Skeletal muscle cell (primary cell): Measurements from ENCODE around the gene PARM1.
A peak's percentile ranks its signal among the peaks of the same experiment; 100 is the strongest.

ENCODE experiments used
- DNase-seq: peaks from one replicate; pipeline ENCODE4 v3.0.0-alpha.2; 2010; ENCODE audit warnings: low read depth
- H3K4me3 ChIP-seq: 2 replicates; pipeline ENCODE4 v1.5.1; 2011; ENCODE audit warnings: low read depth, mild to moderate bottlenecking, control low read depth, low read length, moderate library complexity

The PARM1 gene

GRCh38 chr4:74932832-74933561 is at the start of gene PARM1:
TSS of gene PARM1 (plus strand) at chr4:74933116. CDS start at chr4:74933328, 212 bp downstream.
- peak; percentile 23 for DNase-seq

GRCh38 chr4:74884266-74884665 is 48.6 kb upstream of the PARM1 start:
- H3K4me3 ChIP-seq, result no peak overlapping the region
- DNase-seq, result no peak

More at GRCh38 chr4:74932832-74933561, at the start of gene PARM1:
- H3K4me3 ChIP-seq, result peak within 1 kb of the TSS; percentile 52

GRCh38 chr4:74886484-74886883 is 46.4 kb upstream of the PARM1 start:
- peak; percentile 48 for DNase-seq
- no peak overlapping the region for H3K4me3 ChIP-seq

- no peak overlapping the region for H3K4me3 ChIP-seq
- no peak for DNase-seq
Measured at GRCh38 chr4:74890341-74890740, 42.6 kb upstream of the PARM1 start.

- DNase-seq, result no peak
- no peak overlapping the region for H3K4me3 ChIP-seq
Measured at GRCh38 chr4:74891037-74891436, 41.9 kb upstream of the PARM1 start.

GRCh38 chr4:74893171-74893570 is 39.7 kb upstream of the PARM1 start:
- peak overlapping the region; percentile 4 for H3K4me3 ChIP-seq
- DNase-seq, result no peak

GRCh38 chr4:74896595-74896994 is 36.3 kb upstream of the PARM1 start:
- DNase-seq, result no peak
- no peak overlapping the region for H3K4me3 ChIP-seq

- no peak for DNase-seq
- no peak overlapping the region for H3K4me3 ChIP-seq
Measured at GRCh38 chr4:74897386-74897785, 35.5 kb upstream of the PARM1 start.

- H3K4me3 ChIP-seq, result no peak overlapping the region
- no peak for DNase-seq
Measured at GRCh38 chr4:74900862-74901261, 32.1 kb upstream of the PARM1 start.

- DNase-seq, result no peak
- no peak overlapping the region for H3K4me3 ChIP-seq
Measured at GRCh38 chr4:74904509-74905065, 28.3 kb upstream of the PARM1 start.

- no peak overlapping the region for H3K4me3 ChIP-seq
Measured at GRCh38 chr4:74906771-74907170, 26.1 kb upstream of the PARM1 start.

GRCh38 chr4:74919783-74920182 is 13.1 kb upstream of the PARM1 start:
- H3K4me3 ChIP-seq, result no peak overlapping the region
- no peak for DNase-seq

More at GRCh38 chr4:74906771-74907170, 26.1 kb upstream of the PARM1 start:
- no peak for DNase-seq

- DNase-seq, result no peak
- H3K4me3 ChIP-seq, result no peak overlapping the region
Measured at GRCh38 chr4:74920704-74921103, 12.2 kb upstream of the PARM1 start.

GRCh38 chr4:74921490-74921889 is 11.4 kb upstream of the PARM1 start:
- no peak overlapping the region for H3K4me3 ChIP-seq
- DNase-seq, result no peak

- no peak for DNase-seq
- no peak overlapping the region for H3K4me3 ChIP-seq
Measured at GRCh38 chr4:74926007-74926406, 6.9 kb upstream of the PARM1 start.

- no peak overlapping the region for H3K4me3 ChIP-seq
- no peak for DNase-seq
Measured at GRCh38 chr4:74930162-74930561, 2.8 kb upstream of the PARM1 start.

GRCh38 chr4:74931376-74931775 is 1.5 kb upstream of the PARM1 start:
- no peak for DNase-seq
- H3K4me3 ChIP-seq, result no peak overlapping the region

- no peak for DNase-seq
- H3K4me3 ChIP-seq, result no peak overlapping the region
Measured at GRCh38 chr4:74932010-74932409, 906 bp upstream of the PARM1 start.

GRCh38 chr4:74933562-74934015 is 673 bp downstream of the PARM1 start:
- DNase-seq, result no peak
- peak overlapping the region; percentile 52 for H3K4me3 ChIP-seq

GRCh38 chr4:74934016-74934831 is 1.3 kb downstream of the PARM1 start:
- peak overlapping the region; percentile 52 for H3K4me3 ChIP-seq
- DNase-seq, result no peak
